Glutamatergic neuron (in vitro differentiated cells): ENCODE results near the gene SEMA6A. TPM values are rescaled to one million over a fixed set of nuclear protein-coding genes. Genes with fewer than 3 reads are reported as not detected.

Experiments
- DNase-seq: peaks from one replicate; pipeline ENCODE4 v3.0.0; 2022
- H3K27ac Mint-ChIP-seq: one replicate; pipeline ENCODE4 v1.8.0; 2020; ENCODE audit warnings: mild to moderate bottlenecking, mixed read lengths, inconsistent platforms; ENCODE audit not compliant: unreplicated experiment
- H3K27me3 Mint-ChIP-seq: one replicate; pipeline ENCODE4 v1.8.0; 2020; ENCODE audit warnings: mild to moderate bottlenecking, moderate library complexity, mixed read lengths, inconsistent platforms; ENCODE audit not compliant: unreplicated experiment
- H3K36me3 Mint-ChIP-seq: one replicate; pipeline ENCODE4 v1.8.0; 2020; ENCODE audit warnings: mild to moderate bottlenecking, mixed read lengths, inconsistent platforms; ENCODE audit not compliant: unreplicated experiment
- H3K4me1 Mint-ChIP-seq: one replicate; pipeline ENCODE4 v1.8.0; 2020; ENCODE audit warnings: mild to moderate bottlenecking, low read depth, mixed read lengths, inconsistent platforms; ENCODE audit not compliant: unreplicated experiment
- H3K4me3 Mint-ChIP-seq: one replicate; pipeline ENCODE4 v1.8.0; 2020; ENCODE audit warnings: mild to moderate bottlenecking, mixed read lengths, inconsistent platforms; ENCODE audit not compliant: unreplicated experiment
- H3K9me3 Mint-ChIP-seq: one replicate; pipeline ENCODE4 v1.8.0; 2020; ENCODE audit warnings: mild to moderate bottlenecking, moderate library complexity, mixed read lengths, inconsistent platforms; ENCODE audit not compliant: unreplicated experiment
- total RNA-seq: library from RNA; stranded (reverse); fragmentation: NEBNext Ultra II Directional; extraction: Animal tissue kit (Norgen Biotek cat#: 25700); gene quantifications from one replicate; pipeline ENCODE4 v1.2.1, GENCODE V29; 2021; ENCODE audit not compliant: unreplicated experiment
- TF ChIP-seq, protein P1 (sequence below): fragments of 200-600 bp; sonication (generic); IDR thresholded peaks from one replicate; pipeline ENCODE4 v1.5.0; 2021; ENCODE audit not compliant: partially characterized antibody, unreplicated experiment

Gene SEMA6A
- total RNA-seq, 1 donor from 2014 or later = 424 TPM

DNA sequence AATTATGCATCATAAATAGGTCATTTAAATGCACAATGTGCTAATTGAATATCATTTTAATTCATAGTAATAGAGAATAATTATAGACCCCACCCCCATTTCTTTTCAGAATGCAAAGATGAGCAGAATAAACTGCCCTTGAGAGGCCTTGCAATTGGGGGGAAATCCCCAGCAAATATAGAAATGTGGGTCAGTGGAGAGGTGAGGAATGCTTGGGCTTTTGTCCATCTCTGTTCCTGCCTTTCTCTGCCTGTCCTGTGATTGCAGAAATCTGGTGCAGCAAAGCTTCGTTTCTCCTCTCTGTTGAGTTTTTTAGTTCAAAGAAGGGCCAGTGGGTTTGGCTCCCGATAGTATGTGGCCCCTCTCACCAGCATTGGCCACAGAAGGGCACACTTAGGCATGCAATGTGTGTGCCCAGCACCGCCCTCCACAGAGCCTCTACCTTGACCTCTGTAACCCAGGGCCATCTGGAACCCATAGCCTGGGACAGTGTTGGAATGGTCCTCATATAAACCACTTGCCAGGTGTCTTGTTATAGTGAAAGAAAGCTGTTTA lies 164.2 kb downstream of the SEMA6A start:
- peaks cover 3% of the 10 kb centered on the region for H3K4me1 Mint-ChIP-seq
- TF ChIP-seq, protein P1, sequence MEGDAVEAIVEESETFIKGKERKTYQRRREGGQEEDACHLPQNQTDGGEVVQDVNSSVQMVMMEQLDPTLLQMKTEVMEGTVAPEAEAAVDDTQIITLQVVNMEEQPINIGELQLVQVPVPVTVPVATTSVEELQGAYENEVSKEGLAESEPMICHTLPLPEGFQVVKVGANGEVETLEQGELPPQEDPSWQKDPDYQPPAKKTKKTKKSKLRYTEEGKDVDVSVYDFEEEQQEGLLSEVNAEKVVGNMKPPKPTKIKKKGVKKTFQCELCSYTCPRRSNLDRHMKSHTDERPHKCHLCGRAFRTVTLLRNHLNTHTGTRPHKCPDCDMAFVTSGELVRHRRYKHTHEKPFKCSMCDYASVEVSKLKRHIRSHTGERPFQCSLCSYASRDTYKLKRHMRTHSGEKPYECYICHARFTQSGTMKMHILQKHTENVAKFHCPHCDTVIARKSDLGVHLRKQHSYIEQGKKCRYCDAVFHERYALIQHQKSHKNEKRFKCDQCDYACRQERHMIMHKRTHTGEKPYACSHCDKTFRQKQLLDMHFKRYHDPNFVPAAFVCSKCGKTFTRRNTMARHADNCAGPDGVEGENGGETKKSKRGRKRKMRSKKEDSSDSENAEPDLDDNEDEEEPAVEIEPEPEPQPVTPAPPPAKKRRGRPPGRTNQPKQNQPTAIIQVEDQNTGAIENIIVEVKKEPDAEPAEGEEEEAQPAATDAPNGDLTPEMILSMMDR = no peak
- H3K4me3 Mint-ChIP-seq = no peak overlapping the region
- no peak overlapping the region for H3K27ac Mint-ChIP-seq
- peaks cover 3% of the 10 kb centered on the region for H3K9me3 Mint-ChIP-seq
- no peaks in the 10 kb centered on the region for H3K27me3 Mint-ChIP-seq
- no peak for DNase-seq
- peaks cover 5% of the 10 kb centered on the region for H3K36me3 Mint-ChIP-seq

DNA sequence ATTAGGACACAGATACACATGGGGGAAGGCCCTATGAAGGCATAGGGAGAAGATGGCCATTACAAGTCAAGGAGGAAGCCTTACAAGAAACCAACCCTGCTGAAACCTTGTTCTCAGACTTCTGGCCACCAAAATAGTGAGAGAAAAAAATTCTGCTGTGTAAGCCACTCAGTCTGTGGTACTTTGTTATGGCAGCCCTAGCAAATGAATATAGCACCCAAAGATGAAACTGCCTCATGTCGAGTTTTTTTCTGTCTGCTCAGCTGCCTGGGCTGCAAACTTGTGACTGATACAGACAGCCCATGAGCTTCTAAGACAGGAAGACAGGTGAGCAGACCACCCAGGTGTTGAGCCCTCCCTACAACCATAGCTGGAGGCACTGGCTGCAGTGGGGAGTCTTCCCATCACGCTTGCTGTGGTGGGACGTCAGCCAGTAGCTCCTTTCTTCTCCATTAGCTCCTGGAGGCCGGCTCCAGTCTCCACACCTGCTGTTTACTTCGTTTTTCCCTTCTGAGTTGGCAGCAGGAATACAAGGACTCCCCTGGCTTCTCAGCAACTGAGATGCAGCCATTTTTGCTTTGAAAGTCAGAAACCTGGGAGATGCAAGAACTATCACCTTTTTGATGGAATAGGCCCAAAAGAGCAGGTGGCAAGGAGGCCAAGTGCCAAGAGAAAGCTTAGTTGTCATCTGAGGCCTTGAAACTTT lies 164.9 kb downstream of the SEMA6A start:
- TF ChIP-seq, protein P1 = no peak
- Mint-ChIP-seq H3K27ac (no peak overlapping the region), H3K4me3 (no peak overlapping the region), H3K36me3 (peaks cover 5% of the 10 kb centered on the region), H3K27me3 (no peaks in the 10 kb centered on the region), H3K9me3 (peaks cover 3% of the 10 kb centered on the region), H3K4me1 (peaks cover 5% of the 10 kb centered on the region)
- no peak for DNase-seq

DNA sequence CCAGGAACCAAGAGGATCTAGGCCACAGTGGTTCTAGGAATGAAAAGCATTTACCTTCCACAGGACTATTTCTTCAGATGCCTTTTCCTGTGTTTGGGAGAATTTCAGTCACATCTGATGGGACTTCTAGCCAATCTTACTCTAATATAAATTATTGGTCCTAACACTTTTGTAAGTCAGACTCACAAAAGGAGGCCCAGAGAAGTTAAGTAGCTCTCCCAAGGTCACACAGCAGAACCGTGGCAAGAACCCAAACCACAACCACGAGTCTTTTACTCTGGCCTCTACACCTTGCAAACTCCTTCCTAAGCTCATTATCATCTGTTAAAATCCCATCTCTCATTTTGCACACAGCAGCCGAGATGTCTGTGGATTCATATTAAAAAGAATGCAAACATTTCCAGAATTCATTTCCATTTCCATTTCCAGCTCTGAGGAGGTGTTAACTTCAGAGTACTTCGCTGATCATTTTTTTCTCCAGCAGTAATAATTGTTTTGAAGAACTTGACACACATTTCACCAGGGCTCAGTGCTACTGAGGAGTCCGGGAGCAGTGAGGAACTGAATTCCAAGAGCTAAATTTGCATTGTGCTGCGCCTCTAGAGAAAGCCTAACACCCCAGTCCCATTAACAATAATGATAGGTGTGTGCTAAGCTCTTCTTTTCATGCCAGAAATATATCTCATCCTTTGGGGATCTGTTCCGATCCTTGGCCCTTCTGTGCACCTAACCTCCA lies 168.1 kb downstream of the SEMA6A start:
- H3K9me3 Mint-ChIP-seq = peaks cover 3% of the 10 kb centered on the region
- no peak for DNase-seq
- H3K27ac Mint-ChIP-seq = no peak overlapping the region

DNA sequence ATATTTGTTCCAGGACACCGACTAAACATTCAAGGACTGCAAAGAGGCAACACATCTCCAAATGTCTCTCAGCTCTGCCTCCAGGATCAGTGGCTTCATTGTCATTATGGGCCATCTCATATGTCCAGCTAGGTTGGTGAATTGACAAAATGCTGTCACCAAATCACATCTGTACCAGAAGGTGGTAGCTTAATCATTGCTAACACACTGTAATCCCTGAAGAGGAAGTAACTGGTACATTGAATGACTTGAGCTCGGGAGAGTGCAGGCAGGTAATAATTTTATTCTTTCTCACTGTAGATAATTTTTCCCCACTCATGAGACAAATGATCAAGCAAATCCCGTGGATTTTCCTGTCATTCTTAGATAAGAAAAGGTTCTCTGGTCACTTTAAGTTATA lies 169.8 kb downstream of the SEMA6A start:
- no peak for DNase-seq
- Mint-ChIP-seq H3K36me3 (peaks cover 5% of the 10 kb centered on the region), H3K9me3 (peaks cover 1% of the 10 kb centered on the region), H3K4me3 (no peak overlapping the region), H3K4me1 (peaks cover 7% of the 10 kb centered on the region), H3K27me3 (no peaks in the 10 kb centered on the region), H3K27ac (no peak overlapping the region)
- TF ChIP-seq, protein P1 = no peak

More for the DNA sequence above, 168.1 kb downstream of the SEMA6A start:
- H3K36me3 Mint-ChIP-seq = peaks cover 5% of the 10 kb centered on the region
- H3K4me3 Mint-ChIP-seq = no peak overlapping the region
- no peaks in the 10 kb centered on the region for H3K27me3 Mint-ChIP-seq
- H3K4me1 Mint-ChIP-seq = peaks cover 9% of the 10 kb centered on the region
- TF ChIP-seq, protein P1 = no peak

DNA sequence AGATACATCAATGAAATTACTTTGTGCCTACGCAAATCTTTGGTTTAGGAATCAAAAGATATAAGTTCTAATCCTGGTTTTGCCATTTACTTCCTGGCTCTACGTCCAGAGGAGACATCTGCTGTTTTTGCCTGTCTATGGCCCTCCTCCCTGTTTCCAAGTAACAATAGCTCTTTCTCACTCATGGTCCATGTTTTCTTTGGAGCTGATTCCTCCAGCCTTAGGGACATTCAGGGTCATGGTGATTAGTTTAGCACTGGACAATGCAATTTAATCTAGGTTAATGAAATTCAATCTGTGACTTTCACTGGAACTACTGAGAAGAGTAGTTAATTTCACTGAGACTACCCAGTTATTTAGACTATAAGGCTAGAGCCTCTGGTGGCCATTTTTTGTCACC lies 170.6 kb downstream of the SEMA6A start:
- H3K36me3 Mint-ChIP-seq = peaks cover 5% of the 10 kb centered on the region
- no peak overlapping the region for H3K4me3 Mint-ChIP-seq
- TF ChIP-seq, protein P1 = no peak
- no peak for DNase-seq
- H3K4me1 Mint-ChIP-seq = peaks cover 7% of the 10 kb centered on the region
- no peaks in the 10 kb centered on the region for H3K27me3 Mint-ChIP-seq
- H3K27ac Mint-ChIP-seq = no peak overlapping the region
- H3K9me3 Mint-ChIP-seq = peaks cover 1% of the 10 kb centered on the region
